HCT116 (cell line): ENCODE results near the gene NFATC3. TPM values are rescaled to one million over a fixed set of nuclear protein-coding genes. Genes with fewer than 3 reads are reported as not detected.

Experiments used
- ATAC-seq: fragments of 200-7000 bp; cut with Tn5 transposase; 2 replicates; pipeline ENCODE4 v1.9.1; 2020; ENCODE audit warnings: mild to moderate bottlenecking, moderate library complexity
- BruUV-seq: library from RNA; stranded (reverse); fragments of 400-500 nt; replicated peaks from 2 replicates; lab custom pipeline; 2021; lab: Mats Ljungman, UMichigan
- CTCF ChIA-PET: fragments of 300-600 bp; sonication (Branson Sonifier 250); formaldehyde crosslinking; loops from one replicate; lab custom pipeline; 2021; ENCODE audit warnings: antibody characterized with exemption; lab: Charles Lee
- POLR2A ChIA-PET: fragments of 300-600, 350-600 bp; sonication (Branson Sonifier 250); formaldehyde crosslinking; loops from one replicate; lab custom pipeline; 2021; ENCODE audit warnings: antibody characterized with exemption; lab: Charles Lee
- RAD21 ChIA-PET, 2 experiments: fragments of 300-600 bp; sonication (Branson Sonifier 250); formaldehyde crosslinking; loops; one replicate each; lab custom pipeline; 2023; ENCODE audit warnings: low total read pairs in 2 of 2; ENCODE audit not compliant: uncharacterized antibody in 2 of 2, unreplicated experiment in 2 of 2, low non-redundant PET in 1 of 2; lab: Charles Lee
- DNase-seq: peaks from one replicate; pipeline ENCODE4 v3.0.0-alpha.2; 2010; ENCODE audit warnings: low read depth, low spot score
- H2AFZ ChIP-seq: fragments of 200-600 bp; shearing (Covaris generic), sonication (generic); 2 replicates; pipeline ENCODE4 v1.6.1; 2017; ENCODE audit warnings: low read depth, mixed run types, mixed read lengths, antibody characterized with exemption, low read length; ENCODE audit not compliant: poor library complexity, severe bottlenecking
- H3K27ac ChIP-seq: 2 replicates; pipeline ENCODE4 v1.5.1; 2012; ENCODE audit warnings: low read depth, low read length
- H3K27me3 ChIP-seq: fragments of 200-600 bp; sonication (generic); 2 replicates; pipeline ENCODE4 v1.6.1; 2016; ENCODE audit warnings: mixed run types, low read length, mixed read lengths; ENCODE audit not compliant: insufficient read depth
- H3K36me3 ChIP-seq, 2 experiments: fragments of 200-500 bp in 1 of 2; fragments of 200-600 bp in 1 of 2; sonication (Bioruptor generic) in 1 of 2; sonication (generic) in 1 of 2; 2 replicates each; pipeline versions ENCODE4 v1.5.1 to v1.6.1; 2014 to 2016; ENCODE audit warnings: low read length in 2 of 2, inconsistent platforms in 1 of 2, mixed read lengths in 1 of 2, mixed run types in 1 of 2; ENCODE audit not compliant: insufficient read depth in 2 of 2, control insufficient read depth in 1 of 2
- H3K4me1 ChIP-seq, 2 experiments: fragments of 200-600 bp in 1 of 2; sonication (generic) in 1 of 2; 2 replicates each; pipeline versions ENCODE4 v1.5.1 to v1.6.1; 2012 to 2017; ENCODE audit warnings: low read length in 2 of 2, inconsistent platforms in 1 of 2, mild to moderate bottlenecking in 1 of 2, mixed read lengths in 1 of 2, mixed run types in 1 of 2, moderate library complexity in 1 of 2; ENCODE audit not compliant: insufficient read depth in 2 of 2, control insufficient read depth in 1 of 2
- H3K4me2 ChIP-seq: fragments of 200-600 bp; sonication (generic); 2 replicates; pipeline ENCODE4 v1.6.1; 2017; ENCODE audit warnings: mixed run types, low read length, mixed read lengths
- H3K4me3 ChIP-seq, 2 experiments: fragments of 200-600 bp in 1 of 2; sonication (generic) in 1 of 2; replicated peaks in 1 of 2; 2 replicates each; pipeline ENCODE4 v1.5.1; 2011 to 2016; ENCODE audit warnings: low read length in 2 of 2, control low read depth in 1 of 2, low read depth in 1 of 2, mild to moderate bottlenecking in 1 of 2, mixed read lengths in 1 of 2, mixed run types in 1 of 2
- H3K79me2 ChIP-seq: fragments of 200-600 bp; sonication (generic); 2 replicates; pipeline ENCODE4 v1.6.1; 2017; ENCODE audit warnings: mild to moderate bottlenecking, mixed run types, low read length, moderate library complexity, mixed read lengths; ENCODE audit not compliant: insufficient read depth
- H3K9ac ChIP-seq: fragments of 200-600 bp; sonication (generic); 2 replicates; pipeline ENCODE4 v1.6.1; 2016; ENCODE audit warnings: low read length, mixed read lengths
- H3K9me2 ChIP-seq: fragments of 200-600 bp; sonication (generic), shearing (Covaris generic); 2 replicates; pipeline ENCODE4 v1.6.1; 2017; ENCODE audit warnings: mixed run types, mild to moderate bottlenecking, moderate library complexity; ENCODE audit not compliant: insufficient read depth
- H3K9me3 ChIP-seq, 2 experiments: fragments of 200-500 bp in 1 of 2; fragments of 200-600 bp in 1 of 2; sonication (Bioruptor generic) in 1 of 2; sonication (generic) in 1 of 2; 2 replicates each; pipeline ENCODE4 v1.6.1; 2014 to 2017; ENCODE audit warnings: low read length in 2 of 2, mixed read lengths in 2 of 2, inconsistent platforms in 1 of 2, low read depth in 1 of 2, mild to moderate bottlenecking in 1 of 2, mixed run types in 1 of 2, moderate library complexity in 1 of 2; ENCODE audit not compliant: control insufficient read depth in 1 of 2, insufficient read depth in 1 of 2
- H4K20me1 ChIP-seq: fragments of 200-600 bp; sonication (generic), shearing (Covaris generic); 2 replicates; pipeline ENCODE4 v1.6.1; 2017; ENCODE audit warnings: mixed run types, mild to moderate bottlenecking, moderate library complexity; ENCODE audit not compliant: insufficient read depth
- ELF1 ChIP-seq: IDR thresholded peaks from 2 replicates; pipeline ENCODE4 v1.6.1; 2012; ENCODE audit warnings: low read depth, borderline replicate concordance
- EZH2 ChIP-seq: fragments of 200-600 bp; sonication (generic); IDR thresholded peaks from 2 replicates; pipeline ENCODE4 v1.6.1; 2017; ENCODE audit warnings: antibody characterized with exemption, mixed run types
- FOSL1 ChIP-seq: IDR thresholded peaks from 2 replicates; pipeline ENCODE4 v1.6.1; 2012; ENCODE audit warnings: low read depth
- POLR2AphosphoS5 ChIP-seq: IDR thresholded peaks from 2 replicates; pipeline ENCODE4 v1.6.1; 2011; ENCODE audit warnings: mild to moderate bottlenecking, low read depth, low read length, moderate library complexity
- TCF7L2 ChIP-seq: IDR thresholded peaks from 2 replicates; pipeline ENCODE4 v1.7.0; 2011; ENCODE audit warnings: borderline replicate concordance, inconsistent platforms; ENCODE audit not compliant: insufficient read depth, insufficient read length; ENCODE audit errors: extremely low read depth
- ZFX ChIP-seq: fragments of 450-650 bp; IDR thresholded peaks from 2 replicates; pipeline ENCODE4 v1.6.1; 2017
- intact Hi-C: fragments of 100-400 bp; cut with micrococcal nuclease; formaldehyde crosslinking; loops from 2 replicates; pipeline ENCODE4 v1.10.0; 2022
- total RNA-seq: library from RNA; stranded (reverse); gene quantifications from one replicate; pipeline ENCODE4 v1.2.1, GENCODE V29; 2021; ENCODE audit not compliant: unreplicated experiment
- TF ChIP-seq, protein P1 (sequence below): IDR thresholded peaks from 2 replicates; pipeline ENCODE4 v1.6.1; 2012
- TF ChIP-seq, protein P2 (sequence below): IDR thresholded peaks from 2 replicates; pipeline ENCODE4 v1.6.1; 2012
- TF ChIP-seq, protein P3 (sequence below): IDR thresholded peaks from 2 replicates; pipeline ENCODE4 v1.6.1; 2011; ENCODE audit warnings: mild to moderate bottlenecking, low read length, moderate library complexity; ENCODE audit not compliant: insufficient replicate concordance; ENCODE audit errors: extremely low read depth

The NFATC3 gene
- total RNA-seq, 1 experiment from 2014 or later: 25.6 TPM

DNA sequence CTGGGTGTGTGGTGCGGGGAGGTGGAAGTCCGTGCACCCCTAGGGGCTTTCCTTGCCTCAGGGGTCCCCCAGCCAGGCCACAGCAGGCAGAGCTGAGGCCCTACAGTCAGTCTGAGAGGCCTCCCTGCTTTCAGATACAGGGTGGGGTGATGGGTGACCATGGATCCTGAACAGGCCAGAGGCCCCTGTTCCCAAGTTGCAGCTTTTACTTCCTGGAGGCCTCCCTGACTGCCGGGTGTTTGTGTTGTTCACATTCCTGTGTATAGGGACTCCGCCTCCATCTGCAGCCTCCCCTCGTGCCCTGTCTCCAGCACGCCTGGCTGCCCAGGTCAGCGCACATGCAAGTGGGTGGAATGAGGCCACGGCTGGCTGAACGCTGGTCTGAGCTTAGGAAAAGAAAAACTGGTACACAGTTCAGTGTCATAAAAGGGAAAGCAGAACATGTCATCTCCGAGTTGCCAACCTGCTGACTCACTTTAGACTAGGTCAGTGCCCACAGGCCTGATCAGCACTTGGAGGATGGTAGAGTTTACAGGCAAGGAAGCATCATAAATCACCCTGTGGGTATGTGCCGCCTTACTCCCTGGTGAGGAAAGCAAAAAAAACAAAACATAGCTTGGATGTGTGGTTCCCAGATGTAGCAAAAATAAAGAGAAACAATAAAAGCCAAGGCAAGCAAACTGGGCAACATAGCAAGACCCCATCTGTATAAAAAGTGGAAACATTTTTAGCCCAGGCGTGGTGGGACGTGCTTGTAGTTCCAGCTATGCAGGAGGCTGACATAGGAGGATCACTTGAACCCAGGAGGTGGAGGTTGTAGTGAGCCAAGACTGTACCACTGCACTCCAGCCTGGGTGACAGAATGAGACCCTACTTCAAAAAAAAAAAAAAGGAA lies 173.0 kb downstream of the NFATC3 start:
- BruUV-seq: no TSS peak
- DNase-seq: no peak
- Histone ChIP-seq H3K27me3 (no peaks in the 10 kb centered on the region), H3K4me3 (no peak overlapping the region), H3K79me2 (no peaks in the 10 kb centered on the region), H3K9me2 (no peaks in the 10 kb centered on the region), H3K9me3 (no peaks in the 10 kb centered on the region), H3K27ac (peak overlapping the region; percentile 1; the same call in 1 of the 2 replicates), H4K20me1 (no peaks in the 10 kb centered on the region)
- ChIA-PET POLR2A (interaction anchor here (0.5 kb wide), 1 partner anchor 21 kb away, joined by 4 read pairs; no protein-coding TSS in a partner anchor), RAD21 (no interaction called here), CTCF (interaction anchor here (0.5 kb wide), 1 partner anchor 365 kb away, joined by 3 read pairs; the partner anchor contains the start of gene PSKH1)
- TF ChIP-seq EZH2 (no peak), FOSL1 (no peak), POLR2AphosphoS5 (no peak), ELF1 (no peak), TCF7L2 (no peak), ZFX (no peak)
- TF ChIP-seq, protein P1, sequence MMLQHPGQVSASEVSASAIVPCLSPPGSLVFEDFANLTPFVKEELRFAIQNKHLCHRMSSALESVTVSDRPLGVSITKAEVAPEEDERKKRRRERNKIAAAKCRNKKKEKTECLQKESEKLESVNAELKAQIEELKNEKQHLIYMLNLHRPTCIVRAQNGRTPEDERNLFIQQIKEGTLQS: no peak
- TF ChIP-seq, protein P2, sequence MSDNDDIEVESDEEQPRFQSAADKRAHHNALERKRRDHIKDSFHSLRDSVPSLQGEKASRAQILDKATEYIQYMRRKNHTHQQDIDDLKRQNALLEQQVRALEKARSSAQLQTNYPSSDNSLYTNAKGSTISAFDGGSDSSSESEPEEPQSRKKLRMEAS: no peak
- TF ChIP-seq, protein P3, sequence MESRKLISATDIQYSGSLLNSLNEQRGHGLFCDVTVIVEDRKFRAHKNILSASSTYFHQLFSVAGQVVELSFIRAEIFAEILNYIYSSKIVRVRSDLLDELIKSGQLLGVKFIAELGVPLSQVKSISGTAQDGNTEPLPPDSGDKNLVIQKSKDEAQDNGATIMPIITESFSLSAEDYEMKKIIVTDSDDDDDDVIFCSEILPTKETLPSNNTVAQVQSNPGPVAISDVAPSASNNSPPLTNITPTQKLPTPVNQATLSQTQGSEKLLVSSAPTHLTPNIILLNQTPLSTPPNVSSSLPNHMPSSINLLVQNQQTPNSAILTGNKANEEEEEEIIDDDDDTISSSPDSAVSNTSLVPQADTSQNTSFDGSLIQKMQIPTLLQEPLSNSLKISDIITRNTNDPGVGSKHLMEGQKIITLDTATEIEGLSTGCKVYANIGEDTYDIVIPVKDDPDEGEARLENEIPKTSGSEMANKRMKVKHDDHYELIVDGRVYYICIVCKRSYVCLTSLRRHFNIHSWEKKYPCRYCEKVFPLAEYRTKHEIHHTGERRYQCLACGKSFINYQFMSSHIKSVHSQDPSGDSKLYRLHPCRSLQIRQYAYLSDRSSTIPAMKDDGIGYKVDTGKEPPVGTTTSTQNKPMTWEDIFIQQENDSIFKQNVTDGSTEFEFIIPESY: no peak
- TF ChIP-seq, all 23 proteins: peak for 0
- Histone ChIP-seq H3K36me3 (peaks cover 0 to 2% of the 10 kb centered on the region in 2 experiments; a peak in 2 of 4 replicates), H3K4me1 (peaks cover 1 to 12% of the 10 kb centered on the region in 2 experiments; a peak in 3 of 4 replicates), H2AFZ (no peak overlapping the region), H3K9ac (no peak overlapping the region), H3K4me2 (no peak overlapping the region)
- intact Hi-C loops: no loop called here
- ATAC-seq: no peak
